ENCODE results near the gene SNX30.

DNA sequence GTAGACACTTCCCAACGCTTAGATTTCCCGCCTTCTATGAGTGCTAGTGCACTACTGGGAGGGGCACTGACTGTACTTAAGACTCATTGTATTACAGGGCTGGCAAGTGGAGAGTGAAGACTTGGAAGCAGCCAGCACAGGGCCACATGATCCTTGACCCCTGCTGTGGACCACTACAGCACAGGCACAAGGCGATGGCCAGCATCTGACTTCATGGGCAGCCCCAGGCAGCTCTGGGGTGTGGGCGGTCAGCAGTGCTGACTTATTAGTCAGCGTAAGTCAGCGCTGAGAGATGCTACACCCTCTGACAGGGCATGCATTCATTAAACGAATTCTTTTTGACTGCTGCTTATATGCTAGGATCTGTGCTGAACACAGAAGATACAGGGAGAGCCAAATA, 130.8 kb downstream of the SNX30 start:
- TF ChIP-seq CTCF (conservative IDR thresholded peaks at IDR 0.05) (no peak), EZH2 (IDR thresholded peaks at IDR 0.05; ENCODE audit: low read depth) (no peak)
